H9 (cell line): ENCODE measurements around the gene SMPD2. TPM values are rescaled to one million over a fixed set of nuclear protein-coding genes. Genes with fewer than 3 reads are reported as not detected.

ENCODE experiments used
- DNase-seq: peaks from one replicate; pipeline ENCODE4 v3.0.0-alpha.2; 2017
- H2AFZ ChIP-seq: one replicate; pipeline ENCODE4 v1.6.1; 2013; ENCODE audit warnings: mild to moderate bottlenecking, low read length, control low read depth, moderate library complexity
- H2AK5ac ChIP-seq: 2 replicates; pipeline ENCODE4 v1.6.1; 2013; ENCODE audit warnings: low read length, control low read depth, mixed read lengths; ENCODE audit not compliant: insufficient read length
- H2BK120ac ChIP-seq: one replicate; pipeline ENCODE4 v1.6.1; 2013; ENCODE audit warnings: low read depth, mild to moderate bottlenecking, low read length, control low read depth, inconsistent platforms; ENCODE audit not compliant: poor library complexity, severe bottlenecking
- H2BK12ac ChIP-seq: 2 replicates; pipeline ENCODE4 v1.6.1; 2013; ENCODE audit warnings: low read length, control low read depth, mixed read lengths, low read depth; ENCODE audit not compliant: insufficient read length
- H2BK15ac ChIP-seq: 2 replicates; pipeline ENCODE4 v1.6.1; 2013; ENCODE audit warnings: low read depth, low read length, control low read depth
- H2BK20ac ChIP-seq: one replicate; pipeline ENCODE4 v1.6.1; 2013; ENCODE audit warnings: low read depth, mild to moderate bottlenecking, low read length, control low read depth, inconsistent platforms; ENCODE audit not compliant: poor library complexity, severe bottlenecking
- H2BK5ac ChIP-seq: 2 replicates; pipeline ENCODE4 v1.6.1; 2013; ENCODE audit warnings: low read length, control low read depth, mixed read lengths; ENCODE audit not compliant: insufficient read length
- H3K14ac ChIP-seq: 2 replicates; pipeline ENCODE4 v1.6.1; 2013; ENCODE audit warnings: low read length, control low read depth; ENCODE audit not compliant: insufficient read depth
- H3K18ac ChIP-seq: 2 replicates; pipeline ENCODE4 v1.6.1; 2013; ENCODE audit warnings: low read depth, mild to moderate bottlenecking, mixed read lengths, low read length, control low read depth; ENCODE audit not compliant: insufficient read length
- H3K23ac ChIP-seq: 2 replicates; pipeline ENCODE4 v1.6.1; 2013; ENCODE audit warnings: low read length, control low read depth, mixed read lengths, low read depth; ENCODE audit not compliant: insufficient read length
- H3K23me2 ChIP-seq: 2 replicates; pipeline ENCODE4 v1.6.1; 2013; ENCODE audit warnings: low read depth, mild to moderate bottlenecking, mixed read lengths, low read length, control low read depth; ENCODE audit not compliant: insufficient read length, poor library complexity, severe bottlenecking
- H3K27ac ChIP-seq: 2 replicates; pipeline ENCODE4 v1.5.1; 2013; ENCODE audit warnings: low read length, control low read depth, mixed read lengths, low read depth; ENCODE audit not compliant: insufficient read length
- H3K27me3 ChIP-seq: 2 replicates; pipeline ENCODE4 v1.6.1; 2013; ENCODE audit warnings: low read length, control low read depth, inconsistent platforms; ENCODE audit not compliant: insufficient read depth
- H3K4ac ChIP-seq: 2 replicates; pipeline ENCODE4 v1.6.1; 2013; ENCODE audit warnings: low read depth, mild to moderate bottlenecking, control low read depth, inconsistent platforms, low read length, moderate library complexity
- H3K4me1 ChIP-seq: 2 replicates; pipeline ENCODE4 v1.6.1; 2013; ENCODE audit warnings: low read length, control low read depth, inconsistent platforms; ENCODE audit not compliant: insufficient read depth
- H3K4me2 ChIP-seq: 2 replicates; pipeline ENCODE4 v1.6.1; 2013; ENCODE audit warnings: low read length, control low read depth, mixed read lengths; ENCODE audit not compliant: insufficient read length, insufficient read depth
- H3K56ac ChIP-seq: 2 replicates; pipeline ENCODE4 v1.6.1; 2013; ENCODE audit warnings: low read depth, mild to moderate bottlenecking, mixed read lengths, low read length, control low read depth; ENCODE audit not compliant: insufficient read length
- H3K79me1 ChIP-seq: 2 replicates; pipeline ENCODE4 v1.6.1; 2013; ENCODE audit warnings: low read depth, mild to moderate bottlenecking, moderate library complexity, low read length, control low read depth, inconsistent platforms; ENCODE audit not compliant: insufficient read depth, poor library complexity, severe bottlenecking
- H3K79me2 ChIP-seq: 2 replicates; pipeline ENCODE4 v1.6.1; 2013; ENCODE audit warnings: low read length, control low read depth, inconsistent platforms; ENCODE audit not compliant: insufficient read depth
- H3K9ac ChIP-seq: 2 replicates; pipeline ENCODE4 v1.6.1; 2013; ENCODE audit warnings: low read length, control low read depth, mixed read lengths; ENCODE audit not compliant: insufficient read length; ENCODE audit errors: extremely low read depth
- H3K9me3 ChIP-seq: one replicate; pipeline ENCODE4 v1.6.1; 2013; ENCODE audit warnings: low read depth, low read length, inconsistent platforms; ENCODE audit not compliant: control insufficient read depth
- H3T11ph ChIP-seq: one replicate; pipeline ENCODE4 v1.6.1; 2013; ENCODE audit warnings: mild to moderate bottlenecking, low read length, control low read depth, inconsistent platforms
- H4K20me1 ChIP-seq: one replicate; pipeline ENCODE4 v1.6.1; 2013; ENCODE audit not compliant: control insufficient read depth, insufficient read length, insufficient read depth
- H4K5ac ChIP-seq: 2 replicates; pipeline ENCODE4 v1.6.1; 2013; ENCODE audit warnings: low read depth, mild to moderate bottlenecking, mixed read lengths, low read length, control low read depth; ENCODE audit not compliant: insufficient read length
- H4K8ac ChIP-seq: replicated peaks from 2 replicates; pipeline ENCODE4 v1.6.1; 2013; ENCODE audit warnings: low read length, control low read depth, mixed read lengths, low read depth; ENCODE audit not compliant: insufficient read length
- H4K91ac ChIP-seq: 2 replicates; pipeline ENCODE4 v1.6.1; 2013; ENCODE audit warnings: low read depth, mild to moderate bottlenecking, moderate library complexity, mixed read lengths, low read length, control low read depth; ENCODE audit not compliant: insufficient read length
- H3K27ac Mint-ChIP-seq, 3 experiments: 2 replicates in 2 of 3; 3 replicates in 1 of 3; pipeline ENCODE4 v1.8.0; 2020 to 2021; ENCODE audit warnings: mixed read lengths in 3 of 3, mild to moderate bottlenecking in 1 of 3, moderate library complexity in 1 of 3
- H3K27me3 Mint-ChIP-seq: 2 replicates; pipeline ENCODE4 v1.8.0; 2021; ENCODE audit warnings: low read depth, mild to moderate bottlenecking, moderate library complexity, mixed read lengths
- H3K36me3 Mint-ChIP-seq, 3 experiments: 2 replicates in 2 of 3; 3 replicates in 1 of 3; pipeline ENCODE4 v1.8.0; 2020 to 2021; ENCODE audit warnings: low read depth in 3 of 3, mixed read lengths in 3 of 3; ENCODE audit not compliant: insufficient read depth in 1 of 3
- H3K4me1 Mint-ChIP-seq, 2 experiments: 2 replicates each; pipeline ENCODE4 v1.8.0; 2020; ENCODE audit warnings: mixed read lengths in 2 of 2
- H3K4me3 Mint-ChIP-seq, 2 experiments: 2 replicates in 1 of 2; 3 replicates in 1 of 2; pipeline ENCODE4 v1.8.0; 2020 to 2021; ENCODE audit warnings: mild to moderate bottlenecking in 2 of 2, mixed read lengths in 2 of 2, moderate library complexity in 1 of 2
- H3K9me3 Mint-ChIP-seq, 2 experiments: 2 replicates in 1 of 2; 3 replicates in 1 of 2; pipeline ENCODE4 v1.8.0; 2020; ENCODE audit warnings: mild to moderate bottlenecking in 2 of 2, mixed read lengths in 2 of 2, moderate library complexity in 1 of 2
- WGBS: extraction: QIAGEN DNeasy Blood & Tissue Kit; methylation state at CpG from one replicate; pipeline ENCODE4 v1.1.7; 2013; ENCODE audit warnings: missing lambda C conversion rate, low lambda C conversion rate, mixed read lengths; ENCODE audit not compliant: insufficient read length; ENCODE audit errors: extremely low coverage; 5-methylcytosine and 5-hydroxymethylcytosine counted together
- total RNA-seq: library from RNA; stranded (reverse); gene quantifications from 2 replicates; pipeline ENCODE4 v1.2.1, GENCODE V29; 2021
- TF ChIP-seq, protein P1 (sequence below): fragments of 200-600 bp; sonication (generic); conservative IDR thresholded peaks from 3 replicates; pipeline ENCODE4 v1.8.0; 2021; ENCODE audit warnings: antibody characterized with exemption, mild to moderate bottlenecking

SMPD2 gene
- total RNA-seq, 1 experiment from 2014 or later = 13.0 TPM

DNA sequence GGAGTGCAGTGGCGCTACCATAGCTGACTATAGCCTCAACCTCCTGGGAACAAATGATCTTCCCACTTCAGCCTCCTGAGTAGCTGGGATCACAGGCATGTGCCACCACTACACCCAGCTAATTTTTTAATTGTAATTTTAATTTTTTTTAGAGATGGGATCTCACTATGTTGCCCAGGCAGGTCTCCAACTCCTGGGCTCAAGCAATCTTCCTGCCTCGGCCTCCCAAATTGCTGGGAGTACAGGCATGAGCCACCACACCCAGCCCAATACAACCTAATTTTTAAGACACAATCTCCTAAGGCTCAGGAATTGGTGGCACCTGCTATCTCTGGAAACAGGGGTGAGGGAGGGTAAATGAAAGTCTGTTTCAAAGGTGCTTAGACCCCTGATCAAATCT is 36.7 kb downstream of the SMPD2 start:
- no peak overlapping the region for H2AK5ac ChIP-seq
- no peaks in the 10 kb centered on the region for H4K20me1 ChIP-seq
- no peaks in the 10 kb centered on the region for H3K9me3 ChIP-seq
- H3K4me2 ChIP-seq = no peak overlapping the region
- no peak for DNase-seq
- no peak overlapping the region for H3K18ac ChIP-seq
- peaks cover 2% of the 10 kb centered on the region for H3K79me1 ChIP-seq
- no CpG with 5 or more reads among the region's 2 CpGs for WGBS
- H3K27me3 ChIP-seq = no peaks in the 10 kb centered on the region
- no peak overlapping the region for H2BK15ac ChIP-seq
- H3K4me1 ChIP-seq = peaks cover 13% of the 10 kb centered on the region; the same call in 1 of the 2 replicates
- no peak overlapping the region for H3K56ac ChIP-seq
- no peak overlapping the region for H4K91ac ChIP-seq
- no peak overlapping the region for H2AFZ ChIP-seq
- H3K9me3 Mint-ChIP-seq = no peaks in the 10 kb centered on the region
- H3K36me3 Mint-ChIP-seq = peaks cover 41 to 91% (median 86%) of the 10 kb centered on the region in 3 experiments
- no peak overlapping the region for H3K4ac ChIP-seq
- H3K27ac Mint-ChIP-seq = peak overlapping the region in 2 of 3 experiments; percentile 78 to 87; a peak in 2 of 7 replicates
- H3K27ac ChIP-seq = no peak overlapping the region
- no peak overlapping the region for H3K23ac ChIP-seq
- no peak overlapping the region for H3K4me3 Mint-ChIP-seq
- no peak overlapping the region for H2BK12ac ChIP-seq
- H3T11ph ChIP-seq = no peak overlapping the region
- no peaks in the 10 kb centered on the region for H3K27me3 Mint-ChIP-seq
- no peak overlapping the region for H2BK5ac ChIP-seq
- peaks cover 43 to 45% of the 10 kb centered on the region in 2 experiments for H3K4me1 Mint-ChIP-seq
- TF ChIP-seq, protein P1, sequence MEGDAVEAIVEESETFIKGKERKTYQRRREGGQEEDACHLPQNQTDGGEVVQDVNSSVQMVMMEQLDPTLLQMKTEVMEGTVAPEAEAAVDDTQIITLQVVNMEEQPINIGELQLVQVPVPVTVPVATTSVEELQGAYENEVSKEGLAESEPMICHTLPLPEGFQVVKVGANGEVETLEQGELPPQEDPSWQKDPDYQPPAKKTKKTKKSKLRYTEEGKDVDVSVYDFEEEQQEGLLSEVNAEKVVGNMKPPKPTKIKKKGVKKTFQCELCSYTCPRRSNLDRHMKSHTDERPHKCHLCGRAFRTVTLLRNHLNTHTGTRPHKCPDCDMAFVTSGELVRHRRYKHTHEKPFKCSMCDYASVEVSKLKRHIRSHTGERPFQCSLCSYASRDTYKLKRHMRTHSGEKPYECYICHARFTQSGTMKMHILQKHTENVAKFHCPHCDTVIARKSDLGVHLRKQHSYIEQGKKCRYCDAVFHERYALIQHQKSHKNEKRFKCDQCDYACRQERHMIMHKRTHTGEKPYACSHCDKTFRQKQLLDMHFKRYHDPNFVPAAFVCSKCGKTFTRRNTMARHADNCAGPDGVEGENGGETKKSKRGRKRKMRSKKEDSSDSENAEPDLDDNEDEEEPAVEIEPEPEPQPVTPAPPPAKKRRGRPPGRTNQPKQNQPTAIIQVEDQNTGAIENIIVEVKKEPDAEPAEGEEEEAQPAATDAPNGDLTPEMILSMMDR = no peak
- peaks cover 29% of the 10 kb centered on the region; the same call in 1 of the 2 replicates for H3K79me2 ChIP-seq
- no peak overlapping the region for H2BK120ac ChIP-seq
- no peak overlapping the region for H2BK20ac ChIP-seq
- H4K8ac ChIP-seq = no peak overlapping the region
- no peak overlapping the region for H4K5ac ChIP-seq
- no peak overlapping the region for H3K14ac ChIP-seq
- no peak overlapping the region for H3K9ac ChIP-seq
- no peaks in the 10 kb centered on the region for H3K23me2 ChIP-seq
